Activated B cell treated with CpG ODN at 0.5 μM for 24 hours (primary cell): ENCODE data around the gene KLF13. TPM values are rescaled to one million over a fixed set of nuclear protein-coding genes. Genes with fewer than 3 reads are reported as not detected.

Source experiments
- ATAC-seq: fragments of 200-7000 bp; cut with Tn5 transposase; one replicate; pipeline ENCODE4 v1.10.0; 2021; ENCODE audit warnings: low read depth, mild to moderate bottlenecking, moderate library complexity
- CTCF ChIA-PET: fragments of 350-600 bp; sonication (Branson Sonifier 250); formaldehyde crosslinking; loops from one replicate; lab custom pipeline; 2021; ENCODE audit warnings: antibody characterized with exemption; lab: Charles Lee
- POLR2A ChIA-PET: fragments of 350-600 bp; sonication (Branson Sonifier 250); formaldehyde crosslinking; loops from one replicate; lab custom pipeline; 2021; ENCODE audit warnings: antibody characterized with exemption; lab: Charles Lee
- DNase-seq: peaks from one replicate; pipeline ENCODE4 v3.0.0; 2022
- H3K27ac Mint-ChIP-seq: one replicate; pipeline ENCODE4 v1.8.0; 2020; ENCODE audit warnings: mixed read lengths
- H3K27me3 Mint-ChIP-seq: one replicate; pipeline ENCODE4 v1.8.0; 2021; ENCODE audit warnings: mixed read lengths
- H3K36me3 Mint-ChIP-seq: one replicate; pipeline ENCODE4 v1.8.0; 2021; ENCODE audit warnings: low read depth, mixed read lengths
- H3K4me1 Mint-ChIP-seq: one replicate; pipeline ENCODE4 v1.8.0; 2021; ENCODE audit warnings: mixed read lengths
- H3K4me3 Mint-ChIP-seq: one replicate; pipeline ENCODE4 v1.8.0; 2020; ENCODE audit warnings: mild to moderate bottlenecking, mixed read lengths
- H3K9me3 Mint-ChIP-seq: one replicate; pipeline ENCODE4 v1.8.0; 2020; ENCODE audit warnings: mixed read lengths
- CTCF ChIP-seq: fragments of 200-600 bp; IDR thresholded peaks from one replicate; pipeline ENCODE4 v1.8.0; 2022; ENCODE audit warnings: antibody characterized with exemption, mild to moderate bottlenecking
- intact Hi-C: fragments of 100-400 bp; cut with micrococcal nuclease; formaldehyde crosslinking; loops from one replicate; pipeline ENCODE4 v1.15.1; 2024
- total RNA-seq: library from RNA; stranded (reverse); gene quantifications from 2 replicates; pipeline ENCODE4 v1.2.3, GENCODE V29; 2022

KLF13 gene
- total RNA-seq, 1 donor from 2014 or later, result 178 TPM

GRCh38 chr15:31399544-31400171, 73.0 kb downstream of the KLF13 start:
- H3K4me3 Mint-ChIP-seq, result no peak overlapping the region
- DNase-seq (no peak), ATAC-seq (no peak)
- intact Hi-C loops, result no loop called here
- H3K27me3 Mint-ChIP-seq, result no peaks in the 10 kb centered on the region
- H3K27ac Mint-ChIP-seq, result no peak overlapping the region
- H3K4me1 Mint-ChIP-seq, result peaks cover 8% of the 10 kb centered on the region
- ChIA-PET POLR2A (no interaction called here), CTCF (no interaction called here)
- H3K36me3 Mint-ChIP-seq, result no peaks in the 10 kb centered on the region
- TF ChIP-seq CTCF, result no peak
- no peaks in the 10 kb centered on the region for H3K9me3 Mint-ChIP-seq

- no peak for ATAC-seq
- no peak overlapping the region for H3K27ac Mint-ChIP-seq
Measured at GRCh38 chr15:31400222-31400927, 73.7 kb downstream of the KLF13 start.

GRCh38 chr15:31401282-31401681, 74.6 kb downstream of the KLF13 start:
- Mint-ChIP-seq H3K27ac (no peak overlapping the region), H3K9me3 (no peaks in the 10 kb centered on the region), H3K4me1 (peaks cover 22% of the 10 kb centered on the region), H3K36me3 (no peaks in the 10 kb centered on the region), H3K27me3 (no peaks in the 10 kb centered on the region), H3K4me3 (no peak overlapping the region)
- ATAC-seq, result no peak
- ChIA-PET POLR2A (no interaction called here), CTCF (no interaction called here)
- DNase-seq, result no peak
- intact Hi-C loops, result no loop called here
- no peak for TF ChIP-seq CTCF

More at GRCh38 chr15:31400222-31400927, 73.7 kb downstream of the KLF13 start:
- no peak for TF ChIP-seq CTCF
- Mint-ChIP-seq H3K4me1 (peaks cover 15% of the 10 kb centered on the region), H3K36me3 (no peaks in the 10 kb centered on the region), H3K9me3 (no peaks in the 10 kb centered on the region), H3K4me3 (no peak overlapping the region), H3K27me3 (no peaks in the 10 kb centered on the region)
- DNase-seq, result no peak
- intact Hi-C loops, result no loop called here
- CTCF ChIA-PET, result no interaction called here
- POLR2A ChIA-PET, result no interaction called here

- TF ChIP-seq CTCF, result no peak
- H3K4me3 Mint-ChIP-seq, result no peak overlapping the region
- CTCF ChIA-PET, result no interaction called here
- intact Hi-C loops, result no loop called here
- no peak for ATAC-seq
- no peak for DNase-seq
- H3K4me1 Mint-ChIP-seq, result peaks cover 21% of the 10 kb centered on the region
- POLR2A ChIA-PET, result no interaction called here
- H3K9me3 Mint-ChIP-seq, result no peaks in the 10 kb centered on the region
- no peak overlapping the region for H3K27ac Mint-ChIP-seq
- no peaks in the 10 kb centered on the region for H3K36me3 Mint-ChIP-seq
- no peaks in the 10 kb centered on the region for H3K27me3 Mint-ChIP-seq
Measured at GRCh38 chr15:31402003-31402402, 75.4 kb downstream of the KLF13 start.

- POLR2A ChIA-PET, result interaction anchor here (1.0 kb wide), 1 partner anchor 32 kb away, joined by 3 read pairs; no protein-coding TSS in a partner anchor
- CTCF ChIA-PET, result no interaction called here
- TF ChIP-seq CTCF, result no peak
- Mint-ChIP-seq H3K36me3 (no peaks in the 10 kb centered on the region), H3K27ac (no peak overlapping the region), H3K4me1 (peaks cover 18% of the 10 kb centered on the region), H3K27me3 (no peaks in the 10 kb centered on the region), H3K4me3 (no peak overlapping the region), H3K9me3 (no peaks in the 10 kb centered on the region)
- ATAC-seq, result no peak
- intact Hi-C loops, result no loop called here
- DNase-seq, result no peak
Measured at GRCh38 chr15:31402511-31403056, 75.9 kb downstream of the KLF13 start.
